GM19468 (cell line): ENCODE data around the gene TMEM272.

Source experiments
- ATAC-seq: cut with Tn5 transposase; IDR thresholded peaks from one replicate; pipeline ENCODE4 v1.9.1; 2021; ENCODE audit warnings: mild to moderate bottlenecking, moderate library complexity, moderate number of reproducible peaks; ENCODE audit not compliant: unreplicated experiment; ENCODE audit errors: extremely low read depth

Gene TMEM272

GRCh38 chr13:51856027-51856736 is 11.2 kb upstream of the TMEM272 start:
- ATAC-seq: no peak

GRCh38 chr13:51849145-51850101 is 4.4 kb upstream of the TMEM272 start:
- ATAC-seq: no peak

DNA sequence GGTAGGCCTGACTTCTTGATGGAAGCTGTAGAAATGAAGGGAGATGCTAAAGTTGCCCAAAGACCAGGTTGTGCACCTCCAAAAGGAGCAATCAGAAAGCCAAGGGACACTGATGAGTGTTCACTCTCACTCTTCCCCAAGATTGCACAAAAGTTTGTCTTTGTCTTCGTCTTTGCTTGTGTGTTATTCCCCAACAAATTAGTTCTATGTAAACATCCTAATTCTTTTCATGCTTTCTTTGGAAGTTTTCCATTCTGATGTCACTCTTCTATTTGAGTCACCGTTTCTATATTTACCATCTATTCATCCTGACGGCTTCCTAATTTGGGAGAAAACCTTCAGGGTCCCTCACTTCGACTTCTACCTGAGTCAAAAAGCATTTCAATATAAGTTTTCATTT is 3.7 kb upstream of the TMEM272 start:
- no peak for ATAC-seq

DNA sequence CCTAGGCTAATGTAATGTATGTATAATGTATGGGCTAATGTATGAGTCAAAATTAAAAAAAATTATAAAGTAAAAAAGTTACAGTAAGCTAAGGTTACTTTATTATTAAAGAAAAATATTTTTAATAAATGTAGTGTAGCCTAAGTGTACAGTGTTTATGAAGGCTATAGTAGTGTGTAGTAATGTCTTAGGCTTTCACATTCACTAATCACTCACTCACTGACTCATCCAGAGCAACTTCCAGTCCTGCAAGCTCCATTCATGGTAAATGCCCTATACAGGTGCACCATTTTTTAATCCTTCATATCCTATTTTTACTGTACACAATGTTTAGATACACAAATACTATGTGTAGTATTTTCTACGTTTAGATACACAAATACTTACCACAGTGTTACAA is 1.8 kb upstream of the TMEM272 start:
- no peak for ATAC-seq

DNA sequence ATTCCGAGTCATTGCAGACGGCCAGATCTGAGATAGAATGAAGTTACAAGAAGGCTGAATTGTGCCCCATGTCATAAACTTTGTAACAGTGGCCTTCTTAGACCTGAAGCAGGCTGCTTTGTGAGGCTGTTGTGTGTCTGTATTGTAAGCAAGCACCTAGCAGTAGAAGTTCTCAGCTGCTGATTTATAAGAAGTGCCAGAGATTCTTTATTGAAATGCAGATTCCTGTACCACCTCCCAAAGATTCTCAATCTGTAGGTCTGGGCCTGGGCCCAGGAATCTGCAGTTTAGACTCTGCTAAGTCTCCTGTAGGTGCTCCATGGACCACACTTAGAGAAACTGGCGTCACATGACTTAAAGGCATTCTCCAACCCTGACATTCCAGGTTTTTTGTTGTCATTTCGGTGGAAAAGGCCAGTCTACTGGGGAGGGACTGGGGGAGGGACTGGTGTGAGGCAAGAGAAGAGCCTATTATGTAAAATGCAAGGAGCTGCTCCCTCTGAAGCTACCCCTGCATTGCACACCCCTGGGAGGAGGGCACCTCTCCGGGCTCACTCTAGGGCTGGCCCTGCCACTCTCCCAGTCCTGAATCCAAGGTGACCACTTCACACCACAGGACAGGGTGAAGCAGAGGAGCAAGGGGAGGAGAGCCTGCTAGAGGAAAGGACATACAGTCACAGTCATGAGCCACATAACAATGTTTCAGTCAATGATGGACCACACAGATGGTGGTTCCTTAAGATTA is 769 bp upstream of the TMEM272 start:
- ATAC-seq: no peak

DNA sequence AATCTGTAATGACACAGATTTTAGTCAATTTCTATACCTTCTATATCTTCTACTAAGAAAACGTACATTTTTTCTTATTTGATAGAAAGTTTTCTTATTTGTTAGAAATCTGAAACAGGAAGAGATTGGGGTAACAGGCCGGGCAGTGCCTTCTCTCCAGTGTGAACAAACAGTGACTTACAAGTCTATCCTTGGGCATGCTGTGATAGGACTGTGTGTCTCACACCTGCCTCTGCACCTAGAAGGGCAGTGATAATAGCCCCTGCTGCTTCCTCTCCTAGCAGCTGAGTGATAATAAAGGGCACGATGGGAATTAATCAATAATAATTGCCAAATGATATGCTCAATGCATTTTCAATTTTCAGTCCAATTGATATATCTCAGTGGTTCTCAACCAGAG is 1.4 kb downstream of the TMEM272 start:
- ATAC-seq: no peak

DNA sequence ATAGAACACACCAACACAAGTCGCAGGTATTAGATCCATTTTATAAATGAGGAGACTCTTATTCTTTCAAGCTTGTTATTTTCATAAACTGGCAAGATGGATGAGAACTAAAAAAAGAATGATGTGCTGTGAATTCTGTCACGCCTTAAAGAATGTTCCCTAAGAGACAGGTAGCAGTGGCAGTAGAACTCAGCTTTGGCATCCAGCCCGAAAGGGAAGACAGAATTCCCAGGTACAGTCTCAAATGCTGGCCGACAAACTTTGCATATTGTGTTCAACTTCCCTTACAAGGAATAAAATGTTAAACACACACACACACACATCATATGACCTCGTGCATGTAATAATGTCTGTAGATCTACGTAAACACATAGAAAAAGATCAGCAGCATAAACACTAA is 3.2 kb downstream of the TMEM272 start:
- ATAC-seq: no peak

DNA sequence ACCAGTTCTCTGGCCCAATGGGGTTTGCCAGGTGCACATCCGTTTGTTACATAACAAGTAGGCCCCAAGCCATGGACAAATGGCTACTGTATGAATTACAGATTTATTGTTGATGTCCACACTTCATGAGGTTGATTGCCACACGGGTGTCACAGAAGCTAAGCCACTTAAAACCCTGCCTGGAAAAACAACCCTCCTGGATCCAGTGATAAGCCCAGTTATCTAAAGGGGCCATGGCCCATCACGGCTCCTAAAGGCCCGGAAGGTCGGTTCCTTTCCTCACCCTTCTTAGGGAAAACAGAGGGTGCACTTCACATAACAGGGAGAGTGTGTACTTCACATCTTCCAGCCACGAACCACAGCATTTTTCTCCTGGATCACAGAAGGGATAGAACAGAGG is 4.1 kb downstream of the TMEM272 start:
- no peak for ATAC-seq

GRCh38 chr13:51839711-51840540 is 5.1 kb downstream of the TMEM272 start:
- no peak for ATAC-seq

DNA sequence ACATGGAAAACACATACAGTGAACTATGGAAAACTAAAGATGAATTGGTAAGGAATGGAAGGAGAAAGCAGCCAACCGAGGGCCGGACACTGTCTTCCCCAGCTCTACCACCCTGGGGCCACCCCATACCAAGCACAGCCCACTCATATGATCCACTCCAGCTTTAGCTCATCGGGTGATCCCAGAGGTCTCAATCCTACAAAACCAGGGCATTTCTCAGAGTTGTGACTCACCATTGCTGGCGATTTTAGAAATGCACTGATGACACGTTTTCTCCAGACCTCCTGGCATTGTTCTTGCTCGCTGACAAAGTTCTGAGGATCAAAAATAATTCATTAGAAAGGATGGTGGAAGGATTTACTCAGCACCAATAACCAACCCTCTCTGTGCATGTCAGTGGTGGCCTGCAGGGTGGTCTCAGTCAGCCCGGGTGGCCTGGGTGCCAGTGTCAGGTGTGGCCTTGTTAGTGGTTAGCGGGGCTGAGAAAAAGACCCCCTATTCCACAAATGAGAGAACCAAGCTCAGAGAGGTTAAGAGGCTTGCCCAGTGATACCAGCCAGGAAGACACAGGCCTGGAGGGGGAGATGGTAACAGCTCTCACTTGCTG is 6.6 kb downstream of the TMEM272 start:
- ATAC-seq: no peak

GRCh38 chr13:51837016-51837415 is 8.0 kb downstream of the TMEM272 start:
- no peak for ATAC-seq

DNA sequence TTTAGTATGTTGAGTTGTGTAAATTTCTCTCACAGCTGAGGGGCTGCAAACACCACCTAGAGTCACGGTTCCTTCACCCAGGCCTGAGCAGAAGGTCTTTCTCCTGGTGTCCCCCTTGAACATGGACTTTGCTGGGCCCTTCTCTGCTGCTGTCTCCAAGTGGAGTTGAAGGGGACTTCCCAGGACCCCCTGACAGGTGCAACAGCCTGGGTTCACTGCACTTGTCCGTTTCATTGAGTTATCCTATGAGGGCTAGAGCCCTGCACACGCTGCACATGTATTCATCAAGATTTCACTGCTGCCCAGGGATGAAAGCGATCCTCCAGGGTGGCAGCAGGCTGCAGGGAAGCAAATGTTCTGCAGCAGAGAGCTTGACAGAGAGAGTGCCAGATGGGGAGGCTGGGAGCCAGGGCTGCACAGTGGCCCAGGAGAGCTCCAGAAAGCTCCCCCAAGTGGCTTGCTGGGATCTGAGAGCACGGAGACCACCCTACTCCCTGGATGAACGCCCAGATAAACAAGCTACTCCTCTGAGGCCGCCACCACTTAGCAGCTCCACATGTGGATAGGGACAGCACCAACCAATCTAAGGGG is 10.3 kb downstream of the TMEM272 start:
- ATAC-seq: no peak

DNA sequence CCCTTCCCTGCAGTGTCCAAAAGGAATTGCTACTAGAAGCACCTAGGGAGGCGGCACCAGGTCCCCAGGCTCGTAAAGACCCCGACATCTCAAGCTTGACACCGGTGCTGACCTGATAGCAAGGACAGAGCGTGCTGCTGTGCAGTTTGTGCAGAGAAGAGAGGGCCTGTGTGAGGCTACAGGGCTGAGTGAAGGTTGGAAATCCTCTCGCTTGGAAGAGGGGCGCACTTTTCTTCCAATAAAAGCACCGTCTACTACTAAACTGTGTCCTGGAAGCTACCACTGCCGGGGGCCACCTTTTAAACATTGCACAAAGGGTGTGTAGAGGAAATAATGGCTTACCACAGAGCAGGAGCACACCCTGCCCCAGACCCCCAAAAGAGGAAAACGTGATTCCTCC is 11.0 kb downstream of the TMEM272 start:
- no peak for ATAC-seq

GRCh38 chr13:51832471-51833152 is 12.4 kb downstream of the TMEM272 start:
- no peak for ATAC-seq

GRCh38 chr13:51831519-51831918 is 13.5 kb downstream of the TMEM272 start:
- no peak for ATAC-seq

GRCh38 chr13:51829568-51829899 is 15.4 kb downstream of the TMEM272 start:
- ATAC-seq: no peak

DNA sequence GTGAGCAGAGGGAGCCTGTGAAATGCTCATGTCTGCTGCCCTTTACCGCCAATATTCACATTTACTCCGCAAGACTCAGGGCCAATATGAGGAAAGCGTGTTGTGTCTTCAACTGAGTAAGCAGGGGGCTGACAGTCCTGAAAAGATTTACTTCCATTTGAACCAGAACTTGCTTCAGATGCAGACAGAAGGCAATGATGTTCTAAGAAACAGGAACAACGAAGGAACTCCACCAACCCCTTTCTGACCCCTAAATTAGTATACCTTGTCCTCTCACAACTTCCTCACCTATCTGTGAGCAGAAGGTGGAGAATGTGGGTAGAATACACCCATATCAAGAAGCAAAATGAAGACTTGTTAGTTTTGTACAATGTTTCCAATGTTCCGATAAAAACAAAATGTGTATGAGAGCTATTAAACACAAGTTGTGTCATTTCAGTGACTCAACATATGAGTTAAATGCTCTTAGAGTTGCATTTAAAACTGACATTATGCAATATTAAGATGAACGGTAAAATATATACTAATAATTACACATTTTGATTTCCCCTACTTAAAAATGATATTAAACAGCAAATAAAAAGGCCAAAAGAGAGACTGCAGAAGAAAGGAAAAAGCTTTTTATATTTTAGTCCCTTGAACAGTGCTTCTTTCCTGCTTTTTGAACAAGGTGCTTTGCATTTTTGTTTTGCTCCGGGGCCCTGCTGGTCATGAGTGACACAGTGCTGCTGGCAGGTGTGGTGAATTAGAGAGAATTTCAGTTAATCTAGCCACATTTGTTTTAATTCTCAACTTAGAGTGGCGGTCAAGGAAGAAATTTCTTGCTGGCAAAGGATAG is 16.0 kb downstream of the TMEM272 start:
- ATAC-seq: no peak

DNA sequence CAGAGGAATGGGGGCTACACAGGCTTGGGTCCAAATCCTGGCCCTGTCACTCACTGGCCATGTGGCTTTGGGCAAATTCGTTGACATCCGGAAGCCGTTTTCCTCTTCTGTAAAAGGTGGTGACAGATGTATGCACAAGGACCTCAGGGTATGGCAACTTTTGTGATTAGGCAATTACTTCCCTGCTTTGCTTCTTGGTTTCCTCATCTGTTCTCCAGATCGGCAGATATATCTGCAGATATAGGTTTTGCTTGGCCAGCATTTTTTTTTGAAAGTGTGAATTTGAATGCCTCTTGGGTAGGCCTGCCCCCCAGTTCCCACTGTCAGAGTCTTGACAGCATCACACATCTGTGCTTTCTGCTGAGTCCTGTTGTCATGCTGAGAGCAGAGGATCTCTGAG is 17.7 kb downstream of the TMEM272 start:
- no peak for ATAC-seq
